Hippocampal formation (tissue), 2 donors: ENCODE data around the gene AMER2.

Experiments used
- DNase-seq, 2 donors: peaks; one replicate each; lab custom pipeline; 2025; lab: John Stamatoyannopoulos, UW

Gene AMER2

GRCh38 chr13:25149711-25150110, 22.4 kb downstream of the AMER2 start:
- DNase-seq: peak in 1 of 2 donors; percentile 43

DNA sequence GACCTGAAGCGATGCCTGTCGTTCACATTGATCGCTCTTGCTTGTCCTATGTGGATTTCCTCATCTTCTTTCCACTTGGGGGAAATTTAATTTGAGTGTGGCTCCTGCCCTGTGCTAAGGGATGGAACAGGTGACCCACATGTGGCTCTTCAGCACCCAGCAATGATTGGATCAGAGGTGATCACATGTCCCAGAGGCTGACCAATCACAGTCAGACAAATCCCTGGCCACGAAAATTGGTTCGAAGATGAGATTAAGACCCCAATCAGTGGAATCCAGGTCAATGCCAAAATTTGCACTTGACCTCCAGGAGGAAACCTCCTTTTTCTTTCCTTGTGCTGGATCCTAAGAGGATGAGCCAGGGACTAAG, 23.7 kb downstream of the AMER2 start:
- DNase-seq: no peak

GRCh38 chr13:25147638-25148401, 24.3 kb downstream of the AMER2 start:
- no peak for DNase-seq

GRCh38 chr13:25143706-25144105, 28.4 kb downstream of the AMER2 start:
- no peak for DNase-seq

DNA sequence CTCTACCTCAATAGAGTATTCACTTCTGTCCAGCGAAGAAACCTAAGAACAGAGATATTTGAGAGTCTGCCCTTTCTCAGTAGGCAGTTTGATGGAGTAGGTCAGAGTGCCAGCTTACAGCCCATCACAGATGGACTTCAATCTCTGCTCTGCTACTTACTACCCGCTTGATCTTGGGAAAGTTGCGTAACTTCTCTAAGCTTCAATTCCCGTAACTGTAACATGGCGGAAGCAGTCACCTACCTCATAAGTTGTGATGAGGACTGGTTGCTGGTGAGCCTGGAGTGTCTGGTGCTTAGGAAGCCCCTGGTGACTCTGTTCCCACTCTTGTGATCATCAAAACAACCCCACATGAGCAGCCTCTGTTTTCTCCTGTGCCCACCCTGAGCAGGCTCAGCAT, 31.0 kb downstream of the AMER2 start:
- DNase-seq: no peak

DNA sequence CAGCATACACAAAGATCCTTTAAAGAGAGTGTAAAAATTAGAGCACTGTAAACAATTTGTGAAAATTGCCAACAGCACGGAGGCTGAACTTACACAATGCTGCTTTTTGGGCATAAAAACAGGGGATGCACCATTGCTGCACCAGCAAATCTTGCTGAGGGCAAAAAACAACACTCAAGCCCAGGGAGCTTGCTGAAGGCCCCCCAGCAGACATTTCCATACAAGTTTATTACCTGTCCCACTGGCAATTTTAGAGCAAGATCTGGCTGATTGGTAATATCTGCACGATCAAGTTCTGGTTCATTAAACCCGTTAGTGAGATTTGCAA, 34.3 kb downstream of the AMER2 start:
- no peak for DNase-seq

GRCh38 chr13:25136880-25137787, 35.0 kb downstream of the AMER2 start:
- no peak for DNase-seq

GRCh38 chr13:25135896-25136295, 36.2 kb downstream of the AMER2 start:
- no peak for DNase-seq

DNA sequence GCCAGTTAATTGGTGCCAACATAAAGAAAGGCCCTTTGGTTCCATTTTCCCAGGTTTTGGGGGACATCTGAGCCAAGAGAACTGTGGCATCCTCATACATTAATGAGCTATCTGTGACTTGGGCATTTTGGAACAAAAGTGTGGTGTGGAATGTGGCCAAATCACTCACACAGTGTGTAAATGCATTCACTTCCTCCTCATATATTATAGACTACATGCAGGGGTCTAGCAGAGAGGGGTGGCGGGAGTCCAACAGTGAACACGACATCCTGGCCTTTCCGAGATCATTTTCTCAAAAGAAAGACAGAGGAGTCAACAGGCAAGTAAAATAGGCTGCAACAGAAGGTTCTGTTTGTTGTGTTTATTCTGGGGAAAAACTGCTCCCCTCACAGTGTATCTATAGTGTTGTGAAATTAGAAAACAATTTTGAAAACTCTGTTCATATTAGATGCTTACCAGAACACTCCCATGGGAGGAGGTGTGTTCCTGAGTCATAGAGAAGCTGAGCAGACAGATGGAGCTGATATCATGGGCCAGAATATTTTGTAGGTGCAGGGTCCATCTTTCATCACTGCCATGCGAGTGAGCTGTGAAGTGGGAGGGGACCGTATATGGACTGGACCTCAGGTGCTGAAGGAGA, 39.2 kb downstream of the AMER2 start:
- no peak for DNase-seq

- DNase-seq: no peak
These were observed 40.1 kb downstream of the AMER2 start for GRCh38 chr13:25131881-25132420.

- no peak for DNase-seq
These were observed 41.1 kb downstream of the AMER2 start for GRCh38 chr13:25130944-25131343.

- no peak for DNase-seq
These were observed 53.6 kb downstream of the AMER2 start for GRCh38 chr13:25118378-25118905.

GRCh38 chr13:25117312-25117711, 54.8 kb downstream of the AMER2 start:
- DNase-seq: no peak

DNA sequence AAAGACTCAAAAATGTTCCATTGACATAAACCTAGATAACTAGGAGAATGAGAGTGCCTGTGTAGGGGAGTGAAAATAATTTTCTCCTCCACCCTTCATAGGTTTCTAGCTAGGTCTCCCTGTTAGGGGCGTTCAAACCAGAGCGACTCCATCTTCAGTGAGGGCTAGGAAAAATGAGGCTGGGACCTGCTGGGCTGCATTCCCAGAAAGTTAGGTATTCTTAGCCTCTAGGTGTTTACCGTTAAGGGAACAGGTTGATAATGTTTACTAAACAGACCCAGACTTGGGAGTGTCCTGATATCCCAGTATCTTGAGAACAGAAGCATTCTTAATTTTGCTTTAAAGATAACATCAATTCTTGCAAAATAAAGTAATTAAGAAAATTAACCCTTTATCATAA, 56.0 kb downstream of the AMER2 start:
- DNase-seq: no peak

DNA sequence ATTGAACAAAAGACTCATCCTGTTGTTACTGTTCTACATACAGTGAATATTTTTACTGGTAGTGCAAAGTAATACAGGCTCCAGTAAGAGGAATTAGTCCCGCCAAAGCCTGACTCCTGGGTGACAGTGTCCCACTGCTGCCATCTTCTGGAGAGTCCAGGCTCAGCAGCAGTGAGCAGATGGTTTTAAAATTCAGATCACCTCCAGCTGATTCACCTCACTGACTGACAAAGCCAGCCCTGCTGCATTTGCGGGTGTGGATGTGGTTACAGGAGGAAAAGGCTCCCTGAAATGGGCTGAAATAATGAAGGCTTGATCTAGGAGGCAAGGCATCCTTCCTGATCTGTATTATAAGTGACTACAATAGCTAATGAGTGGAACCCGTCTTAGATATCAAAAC, 57.9 kb downstream of the AMER2 start:
- DNase-seq: peak; percentile 81 to 87

GRCh38 chr13:25112695-25113255, 59.3 kb downstream of the AMER2 start:
- DNase-seq: peak in 1 of 2 donors; percentile 15
